Coronary artery (tissue), 2 donors: Measurements from ENCODE around the gene SHISA5.
A peak's percentile ranks its signal among the peaks of the same experiment; 100 is the strongest.

Experiments
- DNase-seq: peaks from one replicate; pipeline ENCODE4 v3.0.0-alpha.2; 2017; ENCODE audit warnings: low spot score
- H3K27ac ChIP-seq, 2 donors: fragments of 200-600 bp; sonication (generic); one replicate each; pipeline ENCODE4 v1.5.1; 2016 to 2019
- H3K4me3 ChIP-seq: fragments of 200-600 bp; sonication (generic); 2 replicates; pipeline ENCODE4 v1.5.1; 2016; ENCODE audit warnings: mild to moderate bottlenecking, moderate library complexity
- CTCF ChIP-seq: fragments of 200-600 bp; sonication (generic); IDR thresholded peaks from one replicate; pipeline ENCODE4 v1.5.1; 2019; ENCODE audit warnings: antibody characterized with exemption

SHISA5 gene

GRCh38 chr3:48422272-48422671 is 81.7 kb downstream of the SHISA5 start:
- Histone ChIP-seq H3K27ac (peak overlapping the region; percentile 1 to 99), H3K4me3 (no peak overlapping the region)
- no peak for DNase-seq
- no peak for TF ChIP-seq CTCF

- DNase-seq = no peak
- Histone ChIP-seq H3K27ac (no peak overlapping the region), H3K4me3 (no peak overlapping the region)
- no peak for TF ChIP-seq CTCF
Observed at GRCh38 chr3:48420561-48420960, 83.4 kb downstream of the SHISA5 start.

DNA sequence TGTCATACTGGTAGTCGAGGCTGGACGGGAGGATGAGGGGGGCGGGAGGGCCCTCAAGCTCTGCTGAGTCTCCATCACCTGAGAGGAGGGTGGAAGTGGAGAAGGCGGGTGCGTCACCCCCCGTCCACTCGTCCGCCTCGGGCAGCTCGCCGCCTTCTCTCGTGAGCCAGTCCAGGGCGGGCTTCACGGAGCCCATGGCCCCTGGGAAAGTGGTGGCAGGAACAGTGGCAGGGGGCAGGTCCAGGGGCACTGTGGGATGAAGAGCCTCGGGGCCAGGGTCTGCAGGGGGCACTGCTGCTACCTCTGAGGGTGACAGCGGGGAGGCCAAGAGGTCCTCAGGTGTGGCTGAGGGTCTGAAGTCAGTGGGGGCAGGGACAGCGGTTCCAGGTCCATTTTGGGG is 84.4 kb downstream of the SHISA5 start:
- no peak for TF ChIP-seq CTCF
- no peak overlapping the region for H3K27ac ChIP-seq
- H3K4me3 ChIP-seq = no peak overlapping the region
- DNase-seq = no peak

- no peak overlapping the region for H3K27ac ChIP-seq
- no peak for TF ChIP-seq CTCF
- DNase-seq = no peak
- H3K4me3 ChIP-seq = no peak overlapping the region
Observed at GRCh38 chr3:48419149-48419548, 84.8 kb downstream of the SHISA5 start.

DNA sequence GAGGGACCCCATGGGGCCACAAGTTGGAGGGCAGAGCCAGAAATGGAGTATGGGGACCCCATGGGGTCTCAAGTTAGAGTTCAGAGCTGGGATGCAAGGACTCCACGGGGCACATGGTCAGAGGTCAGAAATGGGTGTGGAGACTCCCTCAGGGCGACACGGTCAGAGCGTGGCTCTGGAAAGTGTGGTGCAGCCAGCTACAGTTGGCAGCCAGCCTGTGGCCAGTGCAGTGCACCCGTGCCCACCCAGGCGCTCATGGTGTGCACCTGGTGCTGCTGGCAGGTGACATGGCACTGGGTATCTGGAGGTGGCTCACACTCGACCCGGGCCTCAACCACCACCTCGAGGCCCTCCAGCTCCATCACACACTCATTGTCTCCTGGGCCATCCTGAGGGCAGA is 85.3 kb downstream of the SHISA5 start:
- DNase-seq = no peak
- no peak overlapping the region for H3K4me3 ChIP-seq
- peak overlapping the region in 1 of 2 donors; percentile 16 for H3K27ac ChIP-seq
- TF ChIP-seq CTCF = no peak

DNA sequence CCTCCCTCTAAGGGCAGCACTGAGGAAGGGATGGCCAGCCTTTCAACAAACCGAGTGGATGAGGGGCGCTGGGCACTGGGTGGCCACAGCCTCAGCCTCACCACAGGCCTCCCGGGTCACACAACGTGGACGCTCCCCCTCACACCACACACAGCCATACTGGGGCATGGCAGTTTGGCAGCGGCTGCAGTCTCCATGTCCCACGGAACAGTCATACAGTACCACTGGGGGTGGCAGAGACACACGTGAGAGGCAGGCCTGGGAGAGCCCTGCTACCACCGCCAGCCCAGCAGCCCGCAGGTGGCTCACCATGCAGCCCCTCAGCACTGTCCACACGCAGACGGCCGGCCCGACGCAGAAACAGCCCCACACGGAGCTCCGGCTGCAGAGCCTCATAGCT is 85.8 kb downstream of the SHISA5 start:
- no peak overlapping the region for H3K4me3 ChIP-seq
- H3K27ac ChIP-seq = peak overlapping the region in 1 of 2 donors; percentile 16
- TF ChIP-seq CTCF = no peak
- no peak for DNase-seq
